Measurements from ENCODE around the gene CARMIL3. TPM values are rescaled to one million over a fixed set of nuclear protein-coding genes. Genes with fewer than 3 reads are reported as not detected.

CARMIL3 gene
- total RNA-seq, 1 donor from 2014 or later: 0.96 TPM

GRCh38 chr14:24093207-24093900 lies 41.5 kb downstream of the CARMIL3 start:
- intact Hi-C loops (cut with DNase I): no loop called here
- ATAC-seq (no peak), DNase-seq (no peak)
- Histone ChIP-seq H3K4me3 (peak overlapping the region; percentile 97), H3K27ac (peak overlapping the region; percentile 97), H3K4me1 (peaks cover 20% of the 10 kb centered on the region), H3K36me3 (peaks cover 7% of the 10 kb centered on the region), H3K9me3 (no peaks in the 10 kb centered on the region), H3K27me3 (no peaks in the 10 kb centered on the region)
- no peak for TF ChIP-seq CTCF (IDR thresholded peaks at IDR 0.05)

GRCh38 chr14:24093901-24094840 lies 42.4 kb downstream of the CARMIL3 start, which contains the start of gene PCK2:
Gene PCK2, plus strand, starts transcription at chr14:24094311. Its CDS starts 95 bp downstream, at chr14:24094406.
- no peaks in the 10 kb centered on the region for H3K9me3 ChIP-seq
- peaks cover 14% of the 10 kb centered on the region for H3K36me3 ChIP-seq
- DNase-seq (peak; percentile 99), ATAC-seq (peak; percentile 95)
- H3K4me3 ChIP-seq: peak within 1 kb of the TSS; percentile 97
- H3K4me1 ChIP-seq: peaks cover 20% of the 10 kb centered on the region
- H3K27me3 ChIP-seq: no peaks in the 10 kb centered on the region
- no peak for TF ChIP-seq CTCF (IDR thresholded peaks at IDR 0.05)
- H3K27ac ChIP-seq: peak within 1 kb of the TSS; percentile 97
- intact Hi-C loops (cut with DNase I): no loop called here

- intact Hi-C loops (cut with DNase I): no loop called here
These were observed 43.0 kb downstream of the CARMIL3 start for GRCh38 chr14:24094841-24095270.

GRCh38 chr14:24095271-24096068 lies 43.7 kb downstream of the CARMIL3 start:
- ATAC-seq: peak; percentile 40
- DNase-seq: peak; percentile 86
- peak overlapping the region; percentile 97 for H3K27ac ChIP-seq
- no peaks in the 10 kb centered on the region for H3K9me3 ChIP-seq
- H3K27me3 ChIP-seq: no peaks in the 10 kb centered on the region
- TF ChIP-seq CTCF (IDR thresholded peaks at IDR 0.05): no peak
- intact Hi-C loops (cut with DNase I): no loop called here
- peaks cover 20% of the 10 kb centered on the region for H3K4me1 ChIP-seq
- peaks cover 27% of the 10 kb centered on the region for H3K36me3 ChIP-seq
- H3K4me3 ChIP-seq: peak overlapping the region; percentile 97

More at GRCh38 chr14:24094841-24095270, 43.0 kb downstream of the CARMIL3 start:
- TF ChIP-seq CTCF (IDR thresholded peaks at IDR 0.05): no peak
- no peak for ATAC-seq
- Histone ChIP-seq H3K27me3 (no peaks in the 10 kb centered on the region), H3K27ac (peak overlapping the region; percentile 97), H3K9me3 (no peaks in the 10 kb centered on the region), H3K4me1 (peaks cover 20% of the 10 kb centered on the region), H3K4me3 (peak overlapping the region; percentile 97), H3K36me3 (peaks cover 21% of the 10 kb centered on the region)
- peak; percentile 70 for DNase-seq

- DNase-seq: peak; percentile 35
- peaks cover 35% of the 10 kb centered on the region for H3K36me3 ChIP-seq
- no peak for ATAC-seq
- H3K27me3 ChIP-seq: no peaks in the 10 kb centered on the region
- no peak overlapping the region for H3K4me3 ChIP-seq
- TF ChIP-seq CTCF (IDR thresholded peaks at IDR 0.05): no peak
- H3K27ac ChIP-seq: no peak overlapping the region
- intact Hi-C loops (cut with DNase I): no loop called here
- no peaks in the 10 kb centered on the region for H3K9me3 ChIP-seq
- H3K4me1 ChIP-seq: peaks cover 20% of the 10 kb centered on the region
These were observed 44.9 kb downstream of the CARMIL3 start for GRCh38 chr14:24096545-24097181.

Data from upper lobe of right lung (tissue), 1 donor.